Activated CD8-positive, alpha-beta memory T cell treated with anti-CD3 and anti-CD28 coated beads, Interleukin-2, amount 50 U/mL, for 48 hours (primary cell): ENCODE measurements around the gene TREML1.
"Not testable (repeated sequence)": the region's sequence is repeated elsewhere in the genome, so short reads cannot be mapped to it uniquely, and the experiment has no call there.

Source experiments
- DNase-seq: peaks from one replicate; pipeline ENCODE4 v3.0.0-alpha.2; 2020

The TREML1 gene

GRCh38 chr6:41135062-41135832 is 18.9 kb downstream of the TREML1 start:
- DNase-seq: no peak

- no peak for DNase-seq
These were observed 21.9 kb downstream of the TREML1 start for GRCh38 chr6:41132254-41132653.

GRCh38 chr6:41125282-41125681 is 28.9 kb downstream of the TREML1 start:
- DNase-seq: no peak

DNA sequence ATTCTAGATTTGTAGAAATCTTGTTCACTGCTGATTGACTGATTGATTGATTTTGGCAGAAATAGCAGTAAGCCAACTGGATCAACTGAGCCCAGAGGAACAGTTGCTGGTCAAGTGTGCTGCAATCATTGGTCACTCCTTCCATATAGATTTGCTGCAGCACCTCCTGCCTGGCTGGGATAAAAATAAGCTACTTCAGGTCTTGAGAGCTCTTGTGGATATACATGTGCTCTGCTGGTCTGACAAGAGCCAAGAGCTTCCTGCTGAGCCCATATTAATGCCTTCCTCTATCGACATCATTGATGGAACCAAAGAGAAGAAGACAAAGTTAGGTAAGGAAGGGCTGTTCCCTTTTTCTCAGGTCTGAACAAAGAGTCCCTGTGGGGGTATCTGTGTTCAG is 31.2 kb downstream of the TREML1 start:
- no peak for DNase-seq

DNA sequence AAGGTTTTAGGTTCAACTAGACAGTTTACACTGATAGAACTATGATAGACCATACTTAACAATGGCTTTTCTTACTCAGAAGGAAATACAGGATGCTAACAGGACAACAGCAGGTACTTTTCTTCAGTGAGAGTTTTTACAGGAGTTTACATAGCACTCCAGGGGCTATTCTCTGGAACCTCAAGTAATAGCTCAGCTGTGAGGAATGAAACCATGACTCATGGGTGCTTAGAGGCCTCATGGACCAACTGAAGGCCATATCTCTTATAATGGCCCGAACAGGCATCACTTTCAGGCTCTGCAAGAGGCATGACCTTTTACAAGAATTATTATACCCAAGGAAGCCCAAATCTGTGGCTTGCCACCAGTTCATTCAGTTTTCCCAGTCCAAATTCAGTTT is 31.8 kb downstream of the TREML1 start:
- no peak for DNase-seq

DNA sequence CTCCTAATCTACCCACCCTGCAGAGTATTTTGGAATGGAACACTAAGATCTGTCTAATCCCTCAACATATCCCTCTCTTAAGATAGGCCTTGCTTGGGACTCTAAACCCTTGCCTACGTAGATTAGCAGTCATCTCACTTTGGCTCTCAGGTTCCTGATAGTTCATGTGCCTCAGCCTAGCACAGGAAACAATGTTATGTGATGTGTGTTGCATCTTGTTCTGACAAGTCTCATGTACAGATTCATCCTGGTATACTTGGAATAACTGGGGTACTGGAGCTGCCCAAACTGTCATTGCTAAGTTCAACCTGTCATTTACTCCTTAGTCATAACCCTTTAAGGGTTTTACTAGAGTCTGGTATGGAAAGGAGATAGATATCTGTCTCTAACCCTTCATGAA is 34.1 kb downstream of the TREML1 start:
- no peak for DNase-seq

DNA sequence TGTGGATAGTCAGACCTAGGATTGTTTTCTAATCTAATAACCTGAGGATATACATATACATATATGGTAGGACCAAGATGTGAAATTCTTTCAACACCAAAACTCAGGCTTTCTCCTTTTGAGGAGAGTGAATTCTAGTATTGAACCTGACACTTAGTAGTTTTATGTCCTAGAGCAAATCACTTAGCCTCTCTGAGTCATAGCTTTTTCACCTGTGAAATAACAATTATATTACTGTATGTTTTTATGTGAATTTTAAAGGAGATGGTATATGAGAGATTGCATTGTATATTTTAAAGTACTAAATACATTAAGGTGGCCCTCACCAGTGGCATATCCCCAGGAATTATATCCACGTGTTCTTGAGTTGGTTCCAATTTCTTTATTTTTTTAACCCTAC is 34.6 kb downstream of the TREML1 start:
- no peak for DNase-seq

GRCh38 chr6:41115027-41115426 is 39.1 kb downstream of the TREML1 start:
- not testable (repeated sequence) for DNase-seq

GRCh38 chr6:41111017-41111416 is 43.1 kb downstream of the TREML1 start:
- DNase-seq: no peak

DNA sequence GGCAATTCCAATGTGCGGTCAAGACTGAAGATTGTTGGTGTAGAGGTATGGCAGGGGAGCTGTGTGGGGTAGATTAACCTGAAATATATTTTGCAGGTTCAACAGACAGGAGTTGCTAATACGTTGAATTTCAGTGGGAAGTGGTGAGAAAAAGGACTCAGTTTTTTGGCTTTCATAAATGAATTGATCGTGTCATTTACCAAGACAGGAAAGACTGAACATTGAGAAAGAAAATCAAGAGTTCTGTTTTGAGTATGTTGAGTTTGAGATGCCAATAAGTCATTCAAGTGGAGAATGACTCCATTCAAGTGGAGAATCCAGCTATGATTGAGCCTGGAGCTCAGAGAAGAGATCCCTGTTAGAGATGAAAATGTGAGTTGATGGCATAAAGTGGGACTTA is 50.3 kb downstream of the TREML1 start:
- no peak for DNase-seq

DNA sequence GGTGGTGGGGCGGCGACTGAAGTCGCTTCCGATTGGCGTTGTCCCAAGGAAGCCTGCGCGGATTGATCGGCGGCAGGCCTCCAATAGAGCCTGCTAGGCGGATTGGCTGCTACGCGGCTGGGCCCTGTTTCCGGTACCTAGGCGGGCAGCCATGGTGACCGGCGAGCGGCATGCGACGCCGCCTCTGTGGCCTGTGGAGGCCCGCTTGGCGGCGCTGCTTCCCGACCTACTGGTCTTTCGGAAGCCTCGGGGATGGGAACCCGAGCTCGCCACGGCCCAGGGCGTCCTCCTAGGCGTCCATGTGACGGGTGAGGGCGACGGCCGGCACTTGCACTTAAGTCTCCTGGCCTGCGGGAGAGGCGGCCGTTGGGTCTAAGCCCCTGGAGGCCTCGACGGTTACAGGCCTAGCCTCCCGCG is 53.3 kb downstream of the TREML1 start:
- no peak for DNase-seq
